Lower lobe of right lung (tissue), 2 donors: ENCODE data around the gene VSTM2B. TPM values are rescaled to one million over a fixed set of nuclear protein-coding genes. Genes with fewer than 3 reads are reported as not detected.

Experiments
- ATAC-seq, 2 donors: fragments of 200-7000 bp; cut with Tn5 transposase; one replicate each; pipeline ENCODE4 v1.9.1; 2020 to 2022; ENCODE audit warnings: mild to moderate bottlenecking in 2 of 2, moderate library complexity in 2 of 2
- DNase-seq: peaks from one replicate; pipeline ENCODE4 v3.0.0-alpha.2; 2020
- H3K27ac ChIP-seq: fragments of 200-600 bp; one replicate; pipeline ENCODE4 v1.8.0; 2022
- H3K27me3 ChIP-seq: fragments of 200-600 bp; one replicate; pipeline ENCODE4 v1.8.0; 2022; ENCODE audit warnings: low read depth
- H3K36me3 ChIP-seq: fragments of 200-600 bp; one replicate; pipeline ENCODE4 v1.8.0; 2022; ENCODE audit warnings: mild to moderate bottlenecking
- H3K4me1 ChIP-seq: fragments of 200-600 bp; one replicate; pipeline ENCODE4 v1.8.0; 2022
- H3K4me3 ChIP-seq: fragments of 200-600 bp; one replicate; pipeline ENCODE4 v1.8.0; 2022; ENCODE audit warnings: mild to moderate bottlenecking
- H3K9me3 ChIP-seq: fragments of 200-600 bp; one replicate; pipeline ENCODE4 v1.8.0; 2022
- intact Hi-C: fragments of 100-400 bp; cut with DNase I; formaldehyde crosslinking; loops from one replicate; pipeline ENCODE4 v1.11.0; 2022
- total RNA-seq: library from RNA; stranded (reverse); fragmentation: NEBNext Ultra II Directional; extraction: Animal tissue kit (Norgen Biotek cat#: 25700); gene quantifications from one replicate; pipeline ENCODE4 v1.2.1, GENCODE V29; 2021
- TF ChIP-seq, protein P1 (sequence below): fragments of 200-600 bp; IDR thresholded peaks from one replicate; pipeline ENCODE4 v1.8.0; 2022; ENCODE audit warnings: antibody characterized with exemption, mild to moderate bottlenecking
- donor health status: DM: no; HTN: yes; CAD: no; lungs with severe emphysema.

Gene VSTM2B
- total RNA-seq, 1 donor from 2014 or later = not detected

GRCh38 chr19:29569038-29569911 lies 43.5 kb downstream of the VSTM2B start:
- intact Hi-C loops = no loop called here
- Histone ChIP-seq H3K36me3 (no peaks in the 10 kb centered on the region), H3K27me3 (peaks cover 12% of the 10 kb centered on the region), H3K4me1 (no peaks in the 10 kb centered on the region), H3K9me3 (no peaks in the 10 kb centered on the region), H3K27ac (no peak overlapping the region), H3K4me3 (no peak overlapping the region)
- TF ChIP-seq, protein P1, sequence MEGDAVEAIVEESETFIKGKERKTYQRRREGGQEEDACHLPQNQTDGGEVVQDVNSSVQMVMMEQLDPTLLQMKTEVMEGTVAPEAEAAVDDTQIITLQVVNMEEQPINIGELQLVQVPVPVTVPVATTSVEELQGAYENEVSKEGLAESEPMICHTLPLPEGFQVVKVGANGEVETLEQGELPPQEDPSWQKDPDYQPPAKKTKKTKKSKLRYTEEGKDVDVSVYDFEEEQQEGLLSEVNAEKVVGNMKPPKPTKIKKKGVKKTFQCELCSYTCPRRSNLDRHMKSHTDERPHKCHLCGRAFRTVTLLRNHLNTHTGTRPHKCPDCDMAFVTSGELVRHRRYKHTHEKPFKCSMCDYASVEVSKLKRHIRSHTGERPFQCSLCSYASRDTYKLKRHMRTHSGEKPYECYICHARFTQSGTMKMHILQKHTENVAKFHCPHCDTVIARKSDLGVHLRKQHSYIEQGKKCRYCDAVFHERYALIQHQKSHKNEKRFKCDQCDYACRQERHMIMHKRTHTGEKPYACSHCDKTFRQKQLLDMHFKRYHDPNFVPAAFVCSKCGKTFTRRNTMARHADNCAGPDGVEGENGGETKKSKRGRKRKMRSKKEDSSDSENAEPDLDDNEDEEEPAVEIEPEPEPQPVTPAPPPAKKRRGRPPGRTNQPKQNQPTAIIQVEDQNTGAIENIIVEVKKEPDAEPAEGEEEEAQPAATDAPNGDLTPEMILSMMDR = no peak
- ATAC-seq = no peak
- DNase-seq = no peak

DNA sequence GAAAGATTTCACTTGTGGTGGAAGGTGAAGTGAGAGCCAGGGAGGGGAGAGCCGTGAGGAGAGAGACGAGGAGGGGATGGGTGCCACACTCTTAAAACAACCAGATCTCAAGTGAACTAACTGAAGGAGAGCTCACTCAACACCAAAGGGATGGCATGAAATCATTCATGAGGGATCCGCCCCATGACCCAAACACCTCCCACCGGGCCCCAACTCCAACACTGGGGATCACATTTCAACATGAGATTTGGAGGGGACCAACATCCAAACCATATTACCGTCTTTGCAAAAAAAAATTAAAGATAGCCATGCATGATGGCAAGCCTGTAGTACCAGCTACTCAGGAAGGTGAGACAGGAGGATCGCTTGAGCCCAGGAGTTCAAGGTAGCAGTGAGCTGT lies 45.4 kb downstream of the VSTM2B start:
- no peaks in the 10 kb centered on the region for H3K9me3 ChIP-seq
- no peaks in the 10 kb centered on the region for H3K36me3 ChIP-seq
- ATAC-seq = no peak
- TF ChIP-seq, protein P1 = no peak
- H3K4me1 ChIP-seq = no peaks in the 10 kb centered on the region
- no peak overlapping the region for H3K27ac ChIP-seq
- no peak for DNase-seq
- H3K27me3 ChIP-seq = peaks cover 15% of the 10 kb centered on the region
- intact Hi-C loops = no loop called here
- no peak overlapping the region for H3K4me3 ChIP-seq

DNA sequence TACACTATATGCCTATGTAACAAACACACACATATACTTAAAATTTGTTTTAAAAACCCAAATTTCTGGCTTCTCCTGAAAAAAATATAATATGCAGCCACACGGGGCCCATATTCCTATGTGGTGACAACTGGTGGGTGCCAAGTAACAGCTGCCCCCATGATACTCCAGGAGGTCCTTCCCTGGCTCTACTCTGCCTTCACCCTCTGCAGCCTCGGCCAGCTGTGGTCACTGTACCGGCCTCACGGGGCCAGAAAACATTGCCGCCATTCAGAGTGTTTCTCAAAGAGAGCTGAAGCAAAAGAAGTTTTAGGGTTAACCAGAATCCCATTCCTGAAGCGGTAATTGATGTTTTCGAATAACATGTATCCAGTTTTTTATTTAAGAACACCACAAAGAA lies 47.7 kb downstream of the VSTM2B start:
- Histone ChIP-seq H3K4me1 (no peaks in the 10 kb centered on the region), H3K36me3 (no peaks in the 10 kb centered on the region), H3K27ac (no peak overlapping the region), H3K27me3 (peaks cover 20% of the 10 kb centered on the region), H3K9me3 (no peaks in the 10 kb centered on the region), H3K4me3 (no peak overlapping the region)
- TF ChIP-seq, protein P1 = no peak
- no peak for ATAC-seq
- intact Hi-C loops = no loop called here
- DNase-seq = no peak

GRCh38 chr19:29574510-29574909 lies 48.7 kb downstream of the VSTM2B start:
- no peak for DNase-seq
- no peaks in the 10 kb centered on the region for H3K4me1 ChIP-seq
- ATAC-seq = no peak
- peaks cover 15% of the 10 kb centered on the region for H3K27me3 ChIP-seq
- no peaks in the 10 kb centered on the region for H3K36me3 ChIP-seq
- TF ChIP-seq, protein P1 = no peak
- intact Hi-C loops = no loop called here
- no peak overlapping the region for H3K4me3 ChIP-seq
- no peaks in the 10 kb centered on the region for H3K9me3 ChIP-seq
- no peak overlapping the region for H3K27ac ChIP-seq

DNA sequence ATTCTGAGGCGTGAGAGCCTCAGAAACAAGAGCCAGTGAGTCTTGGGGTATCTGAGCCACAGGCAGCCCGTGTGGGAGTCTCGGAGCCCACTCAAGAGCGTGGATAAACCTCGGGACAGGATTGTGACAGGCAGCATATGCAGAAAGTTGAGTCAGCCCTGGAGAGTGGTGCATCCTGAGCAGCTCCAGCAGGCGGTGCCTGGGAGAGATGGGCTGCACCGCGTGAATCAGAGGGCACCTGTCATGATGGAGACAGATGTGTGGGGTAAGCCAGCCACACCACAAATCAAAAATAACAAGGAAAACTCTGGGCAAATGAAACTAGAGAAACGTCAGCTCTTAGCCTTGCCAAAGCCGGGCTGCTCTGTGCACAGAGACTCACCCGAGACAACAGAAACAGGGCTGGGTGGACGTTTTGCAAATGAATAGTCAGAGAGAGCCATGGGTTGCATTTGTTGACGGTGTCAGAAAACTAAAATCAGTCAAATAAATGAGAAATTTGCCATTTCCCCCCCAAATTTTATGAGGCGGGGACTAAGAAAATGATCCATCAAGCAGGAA lies 50.3 kb downstream of the VSTM2B start:
- TF ChIP-seq, protein P1 = no peak
- DNase-seq (no peak), ATAC-seq (no peak)
- Histone ChIP-seq H3K27ac (no peak overlapping the region), H3K9me3 (no peaks in the 10 kb centered on the region), H3K27me3 (peaks cover 15% of the 10 kb centered on the region), H3K36me3 (no peaks in the 10 kb centered on the region), H3K4me1 (no peaks in the 10 kb centered on the region), H3K4me3 (no peak overlapping the region)
- intact Hi-C loops = no loop called here
